ENCODE measurements around the gene ACTR2.

GRCh38 chr2:65282477-65283053, 54.9 kb downstream of the ACTR2 start:
- TF ChIP-seq CTCF (IDR thresholded peaks at IDR 0.05; ENCODE audit: poor library complexity): no peak
- TF ChIP-seq EZH2 (IDR thresholded peaks at IDR 0.05; ENCODE audit: borderline replicate concordance): no peak
- TF ChIP-seq EZH2phosphoT487 (IDR thresholded peaks at IDR 0.05; ENCODE audit: low read depth, severe bottlenecking, unreplicated experiment): no peak
